ENCODE data around the gene YY1. TPM values are rescaled to one million over a fixed set of nuclear protein-coding genes. Genes with fewer than 3 reads are reported as not detected.

Gene YY1
- total RNA-seq, 1 experiment from 2014 or later = 83.1 TPM

DNA sequence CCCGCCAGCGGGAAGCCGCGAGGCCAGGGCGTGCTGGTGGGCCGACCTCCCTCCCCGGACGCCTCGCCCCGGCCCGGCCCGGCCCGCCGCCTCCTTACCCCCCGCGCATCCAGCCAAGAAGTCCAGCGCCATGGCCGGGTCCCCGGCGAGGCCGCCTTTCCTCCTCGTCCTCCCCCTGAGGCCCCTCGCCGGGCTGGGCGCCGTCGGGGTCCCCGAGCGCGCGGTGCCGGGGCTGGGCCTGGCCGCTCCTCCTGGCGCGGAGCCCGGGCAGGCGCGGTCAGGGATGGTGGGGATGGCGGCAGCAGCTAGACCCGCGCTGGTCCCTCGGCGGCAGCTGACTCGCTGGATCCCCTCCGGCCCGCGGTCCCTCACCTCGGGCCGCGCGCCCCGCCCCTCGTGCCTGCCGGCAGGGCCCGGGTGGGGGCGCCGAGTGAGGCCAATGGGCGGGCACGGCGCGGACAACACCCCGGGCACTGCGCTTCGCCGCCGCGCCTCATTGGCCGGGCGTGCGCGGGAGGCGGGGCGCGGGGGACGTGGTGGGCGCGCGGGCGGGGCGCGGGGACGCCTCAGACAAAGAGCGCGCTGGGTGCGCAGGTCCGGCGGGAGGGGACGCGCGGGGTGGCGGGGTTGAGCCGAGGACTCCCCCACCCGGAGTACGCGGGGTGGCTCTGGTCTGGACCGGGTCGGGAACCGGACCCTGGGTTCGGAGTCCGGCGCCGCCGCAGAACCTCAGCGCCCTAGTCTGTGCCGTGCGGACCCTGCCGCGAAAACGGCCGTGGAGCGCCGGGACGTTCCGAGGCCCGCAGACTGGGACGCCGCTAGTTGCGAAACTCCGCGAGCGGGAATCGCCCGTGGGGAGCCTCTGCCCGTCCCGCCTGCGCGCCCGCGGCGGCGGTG, 67.4 kb downstream of the YY1 start, which contains the start of gene SLC25A29 (continued):
- TF ChIP-seq, protein P1, sequence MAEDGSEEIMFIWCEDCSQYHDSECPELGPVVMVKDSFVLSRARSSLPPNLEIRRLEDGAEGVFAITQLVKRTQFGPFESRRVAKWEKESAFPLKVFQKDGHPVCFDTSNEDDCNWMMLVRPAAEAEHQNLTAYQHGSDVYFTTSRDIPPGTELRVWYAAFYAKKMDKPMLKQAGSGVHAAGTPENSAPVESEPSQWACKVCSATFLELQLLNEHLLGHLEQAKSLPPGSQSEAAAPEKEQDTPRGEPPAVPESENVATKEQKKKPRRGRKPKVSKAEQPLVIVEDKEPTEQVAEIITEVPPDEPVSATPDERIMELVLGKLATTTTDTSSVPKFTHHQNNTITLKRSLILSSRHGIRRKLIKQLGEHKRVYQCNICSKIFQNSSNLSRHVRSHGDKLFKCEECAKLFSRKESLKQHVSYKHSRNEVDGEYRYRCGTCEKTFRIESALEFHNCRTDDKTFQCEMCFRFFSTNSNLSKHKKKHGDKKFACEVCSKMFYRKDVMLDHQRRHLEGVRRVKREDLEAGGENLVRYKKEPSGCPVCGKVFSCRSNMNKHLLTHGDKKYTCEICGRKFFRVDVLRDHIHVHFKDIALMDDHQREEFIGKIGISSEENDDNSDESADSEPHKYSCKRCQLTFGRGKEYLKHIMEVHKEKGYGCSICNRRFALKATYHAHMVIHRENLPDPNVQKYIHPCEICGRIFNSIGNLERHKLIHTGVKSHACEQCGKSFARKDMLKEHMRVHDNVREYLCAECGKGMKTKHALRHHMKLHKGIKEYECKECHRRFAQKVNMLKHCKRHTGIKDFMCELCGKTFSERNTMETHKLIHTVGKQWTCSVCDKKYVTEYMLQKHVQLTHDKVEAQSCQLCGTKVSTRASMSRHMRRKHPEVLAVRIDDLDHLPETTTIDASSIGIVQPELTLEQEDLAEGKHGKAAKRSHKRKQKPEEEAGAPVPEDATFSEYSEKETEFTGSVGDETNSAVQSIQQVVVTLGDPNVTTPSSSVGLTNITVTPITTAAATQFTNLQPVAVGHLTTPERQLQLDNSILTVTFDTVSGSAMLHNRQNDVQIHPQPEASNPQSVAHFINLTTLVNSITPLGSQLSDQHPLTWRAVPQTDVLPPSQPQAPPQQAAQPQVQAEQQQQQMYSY (CRISPR knock-in tag; IDR thresholded peaks at IDR 0.05) = no peak
- TF ChIP-seq SP1 (CRISPR knock-in tag; conservative IDR thresholded peaks at IDR 0.05) (peak; percentile 96), ZNF263 (CRISPR knock-in tag; IDR thresholded peaks at IDR 0.05; ENCODE audit: low read depth) (0 out of 2 replicates have a peak, but pooled peaks have one; percentile 33), RORB (CRISPR knock-in tag; IDR thresholded peaks at IDR 0.05) (no peak), PRRX2 (CRISPR knock-in tag; IDR thresholded peaks at IDR 0.05) (no peak), TEAD4 (CRISPR knock-in tag; IDR thresholded peaks at IDR 0.05) (no peak), FOXP4 (CRISPR knock-in tag; IDR thresholded peaks at IDR 0.05) (0 out of 2 replicates have a peak, but pooled peaks have one; percentile 41), CREM (CRISPR knock-in tag; IDR thresholded peaks at IDR 0.05) (peak; percentile 80), ZNF317 (CRISPR knock-in tag; IDR thresholded peaks at IDR 0.05; ENCODE audit: borderline replicate concordance, low read depth) (peak; percentile 47; the same call in 1 of the 2 replicates), KAT7 (CRISPR knock-in tag; IDR thresholded peaks at IDR 0.05; ENCODE audit: borderline replicate concordance) (0 out of 2 replicates have a peak, but pooled peaks have one; percentile 24), TEAD1 (CRISPR knock-in tag; IDR thresholded peaks at IDR 0.05) (peak; percentile 42; the same call in 1 of the 2 replicates)
- TF ChIP-seq, protein P2, sequence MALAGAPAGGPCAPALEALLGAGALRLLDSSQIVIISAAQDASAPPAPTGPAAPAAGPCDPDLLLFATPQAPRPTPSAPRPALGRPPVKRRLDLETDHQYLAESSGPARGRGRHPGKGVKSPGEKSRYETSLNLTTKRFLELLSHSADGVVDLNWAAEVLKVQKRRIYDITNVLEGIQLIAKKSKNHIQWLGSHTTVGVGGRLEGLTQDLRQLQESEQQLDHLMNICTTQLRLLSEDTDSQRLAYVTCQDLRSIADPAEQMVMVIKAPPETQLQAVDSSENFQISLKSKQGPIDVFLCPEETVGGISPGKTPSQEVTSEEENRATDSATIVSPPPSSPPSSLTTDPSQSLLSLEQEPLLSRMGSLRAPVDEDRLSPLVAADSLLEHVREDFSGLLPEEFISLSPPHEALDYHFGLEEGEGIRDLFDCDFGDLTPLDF (CRISPR knock-in tag; IDR thresholded peaks at IDR 0.05) = no peak

DNA sequence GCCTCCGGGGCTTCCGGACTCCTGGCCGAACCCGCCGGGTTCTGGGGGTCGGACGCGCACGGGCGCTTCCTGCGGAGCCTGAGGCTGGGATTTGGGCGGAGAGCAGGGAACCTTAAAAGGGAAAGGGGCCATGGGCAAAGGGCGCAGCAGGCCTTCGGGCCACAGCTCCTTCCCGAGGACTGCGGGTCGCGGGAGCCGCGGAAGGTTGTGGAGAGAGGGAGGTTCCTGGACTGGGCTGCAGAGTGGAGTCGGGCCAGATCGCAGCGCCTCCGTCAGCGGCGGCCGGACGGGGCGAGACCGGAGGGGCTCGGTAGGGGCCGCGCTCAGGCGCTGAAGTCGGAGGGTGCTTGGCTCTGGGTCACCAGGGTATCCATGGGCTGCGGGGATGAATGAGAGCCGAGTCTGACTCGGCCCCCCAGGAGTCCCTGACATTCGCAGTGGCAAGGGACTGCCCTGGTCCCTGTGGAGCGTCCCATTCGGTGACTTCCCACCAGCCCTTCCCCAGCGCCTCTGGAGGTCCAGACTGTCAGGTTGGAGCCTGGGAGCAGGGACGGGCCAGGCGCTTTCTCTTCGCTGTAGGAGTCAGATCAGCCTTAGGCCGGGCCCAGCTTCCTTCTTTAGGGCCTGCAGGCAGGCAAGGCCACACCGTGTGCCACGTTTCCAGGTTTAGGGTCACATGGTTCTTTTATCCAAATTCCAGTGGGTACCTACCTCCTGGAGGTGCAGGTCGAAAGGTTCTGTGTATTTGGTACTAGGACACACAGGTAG, 68.2 kb downstream of the YY1 start:
- Mint-ChIP-seq H3K36me3 (peaks cover 9% of the 10 kb centered on the region), H3K27ac (no peak overlapping the region), H3K9me3 (no peaks in the 10 kb centered on the region), H3K4me3 (peak overlapping the region; percentile 89), H3K27me3 (ENCODE audit: low read depth) (peaks cover 6% of the 10 kb centered on the region), H3K4me1 (peaks cover 46% of the 10 kb centered on the region)
- ATAC-seq (peak; percentile 5), DNase-seq (ENCODE audit: low spot score) (peak; percentile 52)
- ChIA-PET CTCF (interaction anchor here (0.6 to 1.4 kb wide), 2 partner anchors 22 to 78 kb away, joined by 3 to 6 read pairs; no protein-coding TSS in a partner anchor), POLR2A (no interaction called here)
- TF ChIP-seq, protein P3, sequence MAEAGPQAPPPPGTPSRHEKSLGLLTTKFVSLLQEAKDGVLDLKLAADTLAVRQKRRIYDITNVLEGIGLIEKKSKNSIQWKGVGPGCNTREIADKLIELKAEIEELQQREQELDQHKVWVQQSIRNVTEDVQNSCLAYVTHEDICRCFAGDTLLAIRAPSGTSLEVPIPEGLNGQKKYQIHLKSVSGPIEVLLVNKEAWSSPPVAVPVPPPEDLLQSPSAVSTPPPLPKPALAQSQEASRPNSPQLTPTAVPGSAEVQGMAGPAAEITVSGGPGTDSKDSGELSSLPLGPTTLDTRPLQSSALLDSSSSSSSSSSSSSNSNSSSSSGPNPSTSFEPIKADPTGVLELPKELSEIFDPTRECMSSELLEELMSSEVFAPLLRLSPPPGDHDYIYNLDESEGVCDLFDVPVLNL (CRISPR knock-in tag; IDR thresholded peaks at IDR 0.05; ENCODE audit: borderline replicate concordance, low read depth) = no peak
- TF ChIP-seq GTF2I (CRISPR knock-in tag; conservative IDR thresholded peaks at IDR 0.05) = peak; percentile 93
- peak; percentile 87 for TF ChIP-seq HMGXB4 (CRISPR knock-in tag; IDR thresholded peaks at IDR 0.05)
- no peak for TF ChIP-seq CBFB (CRISPR knock-in tag; IDR thresholded peaks at IDR 0.05; ENCODE audit: low read depth)
